Activated CD8-positive, alpha-beta memory T cell treated with anti-CD3 and anti-CD28 coated beads, Interleukin-2, amount 50 U/mL, for 24 hours (primary cell): ENCODE data around the gene AFF2.

Experiments
- DNase-seq: peaks from one replicate; pipeline ENCODE4 v3.0.0-alpha.2; 2020; ENCODE audit errors: extremely low read depth

AFF2 gene

GRCh38 chrX:149007423-149007822 is 507.0 kb downstream of the AFF2 start:
- no peak for DNase-seq

- DNase-seq, result no peak
Measured at GRCh38 chrX:149010013-149010852, 509.8 kb downstream of the AFF2 start.

- DNase-seq, result no peak
Measured at GRCh38 chrX:149010853-149011224, 510.4 kb downstream of the AFF2 start.

GRCh38 chrX:149013081-149013480 is 512.7 kb downstream of the AFF2 start:
- no peak for DNase-seq

GRCh38 chrX:149021159-149021558 is 520.7 kb downstream of the AFF2 start:
- DNase-seq, result no peak

DNA sequence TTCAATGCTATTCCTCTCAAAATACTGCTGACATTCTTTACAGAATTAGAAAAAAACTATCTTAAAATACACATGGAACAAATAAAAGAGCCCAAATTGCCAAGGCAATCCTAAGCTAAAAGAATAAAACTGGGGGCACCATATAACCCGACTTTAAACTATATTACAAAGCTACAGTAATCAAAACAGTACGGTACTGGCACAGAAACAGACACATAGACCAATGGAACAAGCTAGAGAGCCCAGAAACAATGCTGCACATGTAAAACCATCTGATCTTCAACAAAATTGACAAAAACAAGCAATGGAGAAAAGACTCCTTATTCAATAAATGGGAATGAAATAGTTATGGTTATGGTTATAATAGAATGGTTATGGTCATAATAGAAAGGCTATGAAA is 522.1 kb downstream of the AFF2 start:
- no peak for DNase-seq

GRCh38 chrX:149032449-149032848 is 532.0 kb downstream of the AFF2 start:
- no peak for DNase-seq

DNA sequence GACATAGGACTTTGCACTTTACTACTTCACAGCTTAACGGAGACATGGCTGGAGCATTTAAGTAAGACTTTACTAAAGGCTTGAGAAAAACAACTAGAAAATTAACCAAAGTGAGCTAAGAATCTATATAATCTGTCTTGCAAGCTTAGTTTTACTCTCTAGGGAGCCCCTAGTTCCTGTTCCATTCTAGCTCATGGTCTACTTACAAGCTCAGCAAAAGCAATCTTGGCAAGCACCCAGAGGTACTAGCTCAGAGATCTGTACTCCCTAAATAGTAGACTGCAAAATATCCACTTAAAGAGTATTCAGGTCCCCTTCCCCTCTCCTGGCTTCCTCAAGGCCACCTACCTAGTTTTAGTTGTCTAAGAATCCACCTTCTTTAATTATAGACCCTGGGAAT is 535.7 kb downstream of the AFF2 start:
- DNase-seq, result no peak

GRCh38 chrX:149037281-149037870 is 537.0 kb downstream of the AFF2 start:
- DNase-seq, result no peak

DNA sequence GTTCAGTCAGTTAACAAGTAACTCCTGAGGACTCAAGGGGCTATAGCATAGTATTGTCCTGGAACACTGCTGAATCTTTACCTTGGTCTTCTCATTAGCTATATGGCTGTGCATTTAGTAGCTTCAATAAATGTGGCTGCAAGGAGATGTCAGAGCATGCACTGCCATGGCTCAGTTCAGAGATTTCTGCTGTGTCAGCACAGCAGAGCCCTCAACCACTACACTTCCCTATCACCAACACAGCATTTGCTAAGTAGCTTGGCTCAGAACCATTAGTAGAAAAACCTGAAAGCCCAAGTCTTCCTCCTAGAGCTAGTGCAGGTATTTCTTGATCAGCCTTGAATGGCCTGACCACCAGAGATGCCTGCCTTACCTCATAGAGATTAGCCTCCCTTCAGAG is 538.6 kb downstream of the AFF2 start:
- no peak for DNase-seq

GRCh38 chrX:149040873-149041535 is 540.6 kb downstream of the AFF2 start:
- DNase-seq, result no peak

- no peak for DNase-seq
Measured at GRCh38 chrX:149043401-149043800, 543.0 kb downstream of the AFF2 start.

GRCh38 chrX:149044471-149044870 is 544.1 kb downstream of the AFF2 start:
- DNase-seq, result no peak

- no peak for DNase-seq
Measured at GRCh38 chrX:149045645-149046210, 545.3 kb downstream of the AFF2 start.
